ENCODE measurements around the gene FBXL16. TPM values are rescaled to one million over a fixed set of nuclear protein-coding genes. Genes with fewer than 3 reads are reported as not detected.
A peak's percentile ranks its signal among the peaks of the same experiment; 100 is the strongest.

Gene FBXL16
- total RNA-seq, 1 donor from 2014 or later = 5.8 TPM

GRCh38 chr16:652454-653305, 52.9 kb downstream of the FBXL16 start:
- Mint-ChIP-seq H3K27me3 (ENCODE audit: low read depth) (no peaks in the 10 kb centered on the region), H3K36me3 (ENCODE audit: low read depth) (no peaks in the 10 kb centered on the region), H3K4me3 (ENCODE audit: low read depth) (no peak overlapping the region), H3K4me1 (ENCODE audit: low read depth) (peaks cover 2% of the 10 kb centered on the region), H3K9me3 (no peaks in the 10 kb centered on the region), H3K27ac (no peak overlapping the region)
- DNase-seq (ENCODE audit: low spot score) = no peak
- intact Hi-C loops (cut with micrococcal nuclease) = no loop called here

GRCh38 chr16:651844-652243, 53.8 kb downstream of the FBXL16 start:
- Mint-ChIP-seq H3K4me3 (ENCODE audit: low read depth) (no peak overlapping the region), H3K4me1 (ENCODE audit: low read depth) (peaks cover 2% of the 10 kb centered on the region), H3K27me3 (ENCODE audit: low read depth) (no peaks in the 10 kb centered on the region), H3K36me3 (ENCODE audit: low read depth) (no peaks in the 10 kb centered on the region), H3K9me3 (no peaks in the 10 kb centered on the region), H3K27ac (no peak overlapping the region)
- DNase-seq (ENCODE audit: low spot score) = no peak
- intact Hi-C loops (cut with micrococcal nuclease) = no loop called here

GRCh38 chr16:649631-650030, 56.0 kb downstream of the FBXL16 start:
- no peaks in the 10 kb centered on the region for H3K9me3 Mint-ChIP-seq
- H3K27ac Mint-ChIP-seq = no peak overlapping the region
- H3K4me1 Mint-ChIP-seq (ENCODE audit: low read depth) = peaks cover 3% of the 10 kb centered on the region
- H3K36me3 Mint-ChIP-seq (ENCODE audit: low read depth) = peaks cover 6% of the 10 kb centered on the region
- peak overlapping the region; percentile 72 for H3K4me3 Mint-ChIP-seq (ENCODE audit: low read depth)
- DNase-seq (ENCODE audit: low spot score) = no peak
- no peaks in the 10 kb centered on the region for H3K27me3 Mint-ChIP-seq (ENCODE audit: low read depth)
- intact Hi-C loops (cut with micrococcal nuclease) = loop anchor here (1.0 to 10.0 kb wide), 2 partner anchors 8 to 965 kb away; partner anchors contain the start of genes CRAMP1, IFT140 and MCRIP2

DNA sequence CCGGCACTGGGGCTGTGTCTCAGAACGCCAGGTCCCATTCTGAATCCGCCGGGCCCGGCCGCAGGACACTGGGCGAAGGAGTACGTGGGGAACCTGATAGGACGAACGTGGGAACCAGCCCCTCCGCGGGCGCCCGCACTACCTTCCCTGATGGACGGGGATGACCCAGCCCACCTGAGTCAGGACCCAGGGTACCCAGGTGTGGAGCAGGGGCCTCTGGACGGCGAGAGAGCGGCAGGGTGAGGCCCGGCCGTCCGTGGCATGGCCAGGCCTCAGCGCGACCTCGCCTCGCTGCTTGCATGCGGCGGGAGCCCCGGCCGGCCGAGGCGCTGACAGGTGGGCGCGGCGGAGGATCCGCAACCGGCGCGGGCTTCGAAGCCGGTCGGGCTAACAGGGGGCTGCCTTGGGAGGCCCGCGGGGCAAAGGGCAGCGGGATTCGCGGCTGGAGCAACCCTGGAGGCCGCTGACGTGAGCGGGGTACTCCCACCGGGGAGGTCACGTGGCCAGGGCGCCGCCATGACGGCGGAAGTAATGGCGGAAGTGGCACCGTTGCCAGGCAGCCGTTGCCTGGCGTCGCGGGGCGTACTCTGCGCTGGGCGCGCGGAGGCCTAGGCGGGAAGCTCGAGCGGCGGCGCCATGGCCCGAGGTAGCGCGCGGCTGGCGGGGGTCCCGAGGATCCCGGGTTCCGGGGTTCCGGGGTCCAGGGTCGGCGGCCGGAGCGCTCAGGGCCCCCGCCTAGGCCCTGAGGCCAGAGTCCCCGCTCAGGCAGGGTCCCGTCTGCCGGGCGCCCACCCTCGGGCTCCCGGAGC, 56.6 kb downstream of the FBXL16 start, which contains the start of gene WDR90:
WDR90 (plus strand) TSS at position 585 of the 809 bp plus-strand sequence; CDS start at position 637, 52 bp downstream.
- H3K27ac Mint-ChIP-seq = peak within 1 kb of the TSS; percentile 74
- H3K36me3 Mint-ChIP-seq (ENCODE audit: low read depth) = peaks cover 10% of the 10 kb centered on the region
- no peaks in the 10 kb centered on the region for H3K27me3 Mint-ChIP-seq (ENCODE audit: low read depth)
- peak within 1 kb of the TSS; percentile 82 for H3K4me3 Mint-ChIP-seq (ENCODE audit: low read depth)
- H3K9me3 Mint-ChIP-seq = no peaks in the 10 kb centered on the region
- DNase-seq (ENCODE audit: low spot score) = peak; percentile 91
- intact Hi-C loops (cut with micrococcal nuclease) = loop anchor here (1.0 to 10.0 kb wide), 2 partner anchors 8 to 966 kb away; partner anchors contain the start of genes CRAMP1, IFT140 and MCRIP2
- H3K4me1 Mint-ChIP-seq (ENCODE audit: low read depth) = peaks cover 4% of the 10 kb centered on the region

DNA sequence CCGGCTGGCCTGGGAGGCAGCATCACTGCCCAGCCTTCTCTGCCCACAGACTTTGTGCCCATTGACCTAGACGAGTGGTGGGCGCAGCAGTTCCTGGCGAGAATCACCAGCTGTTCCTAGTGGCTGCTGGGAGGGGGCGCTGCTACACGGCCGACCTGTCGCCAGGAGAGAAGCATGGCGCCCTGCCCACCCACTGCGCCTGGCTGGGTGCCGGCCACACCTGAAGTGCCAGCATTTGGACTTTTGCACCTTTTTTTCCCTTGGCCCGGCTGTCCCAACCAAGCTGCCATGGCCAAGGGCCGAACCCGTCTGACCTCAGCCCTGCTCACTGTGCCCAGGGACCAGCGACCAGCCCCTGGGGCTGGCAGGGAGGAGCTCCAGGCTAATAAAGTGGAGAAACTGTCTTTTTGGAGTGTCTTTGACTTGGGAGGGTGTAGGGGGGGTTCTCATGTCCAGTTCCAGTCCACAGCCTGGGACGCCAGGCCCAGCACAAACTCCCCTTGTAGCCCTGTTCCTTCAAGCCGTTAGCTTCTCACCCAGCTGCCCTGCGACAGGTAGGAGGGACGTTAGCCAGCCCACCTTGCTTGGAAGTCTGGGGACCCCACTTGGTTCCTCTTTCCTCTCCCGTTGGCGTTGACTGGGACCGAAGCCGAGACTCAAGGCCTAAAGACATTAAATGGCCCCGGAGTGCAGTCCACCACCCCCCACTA, 57.4 kb downstream of the FBXL16 start:
- H3K27me3 Mint-ChIP-seq (ENCODE audit: low read depth) = no peaks in the 10 kb centered on the region
- H3K36me3 Mint-ChIP-seq (ENCODE audit: low read depth) = peaks cover 16% of the 10 kb centered on the region
- intact Hi-C loops (cut with micrococcal nuclease) = loop anchor here (10.0 kb wide), 1 partner anchor 967 kb away; the partner anchor contains the start of genes CRAMP1 and IFT140
- H3K27ac Mint-ChIP-seq = peak overlapping the region; percentile 74
- H3K4me1 Mint-ChIP-seq (ENCODE audit: low read depth) = peaks cover 4% of the 10 kb centered on the region
- DNase-seq (ENCODE audit: low spot score) = no peak
- no peaks in the 10 kb centered on the region for H3K9me3 Mint-ChIP-seq
- peak overlapping the region; percentile 82 for H3K4me3 Mint-ChIP-seq (ENCODE audit: low read depth)

- no peaks in the 10 kb centered on the region for H3K27me3 Mint-ChIP-seq (ENCODE audit: low read depth)
- DNase-seq (ENCODE audit: low spot score) = no peak
- H3K9me3 Mint-ChIP-seq = no peaks in the 10 kb centered on the region
- H3K36me3 Mint-ChIP-seq (ENCODE audit: low read depth) = peaks cover 16% of the 10 kb centered on the region
- no peak overlapping the region for H3K27ac Mint-ChIP-seq
- H3K4me3 Mint-ChIP-seq (ENCODE audit: low read depth) = no peak overlapping the region
- peaks cover 4% of the 10 kb centered on the region for H3K4me1 Mint-ChIP-seq (ENCODE audit: low read depth)
- intact Hi-C loops (cut with micrococcal nuclease) = loop anchor here (10.0 kb wide), 1 partner anchor 967 kb away; the partner anchor contains the start of genes CRAMP1 and IFT140
These were observed 58.3 kb downstream of the FBXL16 start for GRCh38 chr16:647173-647902.

- DNase-seq (ENCODE audit: low spot score) = no peak
- no peak overlapping the region for H3K27ac Mint-ChIP-seq
- intact Hi-C loops (cut with micrococcal nuclease) = loop anchor here (10.0 kb wide), 1 partner anchor 968 kb away; the partner anchor contains the start of genes CRAMP1 and IFT140
- no peak overlapping the region for H3K4me3 Mint-ChIP-seq (ENCODE audit: low read depth)
- H3K9me3 Mint-ChIP-seq = no peaks in the 10 kb centered on the region
- H3K36me3 Mint-ChIP-seq (ENCODE audit: low read depth) = peaks cover 16% of the 10 kb centered on the region
- no peaks in the 10 kb centered on the region for H3K27me3 Mint-ChIP-seq (ENCODE audit: low read depth)
- peaks cover 4% of the 10 kb centered on the region for H3K4me1 Mint-ChIP-seq (ENCODE audit: low read depth)
These were observed 58.9 kb downstream of the FBXL16 start for GRCh38 chr16:646679-647172.

DNA sequence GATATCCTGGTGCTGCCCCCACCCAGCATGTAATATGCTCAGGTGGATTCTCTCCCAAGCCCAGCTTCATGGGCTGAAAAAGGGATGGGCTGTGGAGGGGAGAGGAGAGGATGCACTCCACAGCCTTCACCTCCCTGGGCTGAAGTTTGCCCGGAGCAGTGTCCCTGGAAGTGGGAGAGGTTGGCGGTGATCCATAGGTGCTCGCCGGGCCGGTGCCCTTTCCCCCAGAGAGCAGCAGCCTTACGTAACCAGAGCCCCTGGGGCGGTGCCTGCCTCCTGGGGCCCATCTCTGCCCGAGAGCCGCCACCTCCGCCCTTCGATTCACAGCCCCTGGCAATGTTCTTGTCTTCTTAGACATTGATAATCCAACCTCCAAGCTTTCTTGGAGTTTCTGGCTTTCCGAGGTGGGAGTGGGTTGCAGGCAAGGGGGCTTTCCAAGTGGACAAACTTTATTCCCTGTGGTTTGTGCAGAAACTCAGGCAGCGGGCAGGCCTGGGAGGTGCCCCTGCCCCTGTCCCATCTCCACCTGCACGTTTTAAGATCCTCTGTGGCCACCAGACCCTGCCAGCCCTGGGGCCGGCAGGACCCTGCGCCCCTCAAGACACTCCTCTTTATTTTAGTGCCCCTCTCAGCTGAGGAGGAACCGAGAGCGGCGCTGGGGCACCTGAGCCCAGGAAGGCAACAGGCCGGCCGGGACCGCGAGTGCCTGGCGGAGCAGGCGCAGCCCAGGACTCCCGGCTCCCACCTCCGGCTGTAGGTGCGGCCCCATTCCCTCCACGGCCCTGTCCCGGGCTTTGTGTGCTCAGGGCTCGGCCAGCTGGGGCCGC, 59.5 kb downstream of the FBXL16 start:
- peaks cover 16% of the 10 kb centered on the region for H3K36me3 Mint-ChIP-seq (ENCODE audit: low read depth)
- no peak overlapping the region for H3K27ac Mint-ChIP-seq
- DNase-seq (ENCODE audit: low spot score) = no peak
- no peaks in the 10 kb centered on the region for H3K9me3 Mint-ChIP-seq
- intact Hi-C loops (cut with micrococcal nuclease) = loop anchor here (10.0 kb wide), 1 partner anchor 969 kb away; the partner anchor contains the start of genes CRAMP1 and IFT140
- no peak overlapping the region for H3K4me3 Mint-ChIP-seq (ENCODE audit: low read depth)
- peaks cover 4% of the 10 kb centered on the region for H3K4me1 Mint-ChIP-seq (ENCODE audit: low read depth)
- no peaks in the 10 kb centered on the region for H3K27me3 Mint-ChIP-seq (ENCODE audit: low read depth)

- intact Hi-C loops (cut with micrococcal nuclease) = loop anchor here (10.0 kb wide), 1 partner anchor 970 kb away; the partner anchor contains the start of genes CRAMP1 and IFT140
- peak overlapping the region; percentile 72 for H3K4me3 Mint-ChIP-seq (ENCODE audit: low read depth)
These were observed 61.0 kb downstream of the FBXL16 start for GRCh38 chr16:644556-644955.

GRCh38 chr16:643050-643368, 62.6 kb downstream of the FBXL16 start:
- Mint-ChIP-seq H3K27ac (no peak overlapping the region), H3K4me3 (ENCODE audit: low read depth) (peak overlapping the region; percentile 75), H3K4me1 (ENCODE audit: low read depth) (peaks cover 4% of the 10 kb centered on the region), H3K9me3 (no peaks in the 10 kb centered on the region), H3K36me3 (ENCODE audit: low read depth) (peaks cover 16% of the 10 kb centered on the region), H3K27me3 (ENCODE audit: low read depth) (no peaks in the 10 kb centered on the region)
- DNase-seq (ENCODE audit: low spot score) = no peak
- intact Hi-C loops (cut with micrococcal nuclease) = loop anchor here (10.0 kb wide), 1 partner anchor 972 kb away; the partner anchor contains the start of genes CRAMP1 and IFT140

More at GRCh38 chr16:644556-644955, 61.0 kb downstream of the FBXL16 start:
- H3K9me3 Mint-ChIP-seq = no peaks in the 10 kb centered on the region
- no peaks in the 10 kb centered on the region for H3K27me3 Mint-ChIP-seq (ENCODE audit: low read depth)
- H3K4me1 Mint-ChIP-seq (ENCODE audit: low read depth) = peaks cover 4% of the 10 kb centered on the region
- no peak for DNase-seq (ENCODE audit: low spot score)
- H3K27ac Mint-ChIP-seq = no peak overlapping the region
- peaks cover 16% of the 10 kb centered on the region for H3K36me3 Mint-ChIP-seq (ENCODE audit: low read depth)

Data from activated T-helper 2 cell treated with anti-CD3 and anti-CD28 coated beads, Interferon-gamma antibody, Interleukin-2, Interleukin-4, amounts not matched to agents 10 μg/mL and 5 μg/mL and 100 μg/mL, durations not matched to agents 14 hours and 24 hours and 36 hours (primary cell).